ENCODE measurements around the gene NXPH1.

GRCh38 chr7:8384901-8385300, 48.5 kb upstream of the NXPH1 start:
- TF ChIP-seq CTCF (conservative IDR thresholded peaks at IDR 0.05; ENCODE audit: low read depth, low read length) (no peak), EZH2 (IDR thresholded peaks at IDR 0.05; ENCODE audit: borderline replicate concordance, low read depth, low read length, poor library complexity, severe bottlenecking) (no peak)

Measured in A673 (cell line).